HepG2 (cell line): ENCODE results near the gene AGPAT2. TPM values are rescaled to one million over a fixed set of nuclear protein-coding genes. Genes with fewer than 3 reads are reported as not detected.

ENCODE experiments used
- ATAC-seq: fragments of 200-7000 bp; cut with Tn5 transposase; 3 replicates; pipeline ENCODE4 v1.9.1; 2020; ENCODE audit warnings: mild to moderate bottlenecking, moderate library complexity
- BruUV-seq: library from RNA; stranded (reverse); fragments of 400-500 nt; replicated peaks from 2 replicates; lab custom pipeline; 2021; lab: Mats Ljungman, UMichigan
- CTCF ChIA-PET: fragments of 300-600 bp; formaldehyde crosslinking; extraction: SDS; loops from one replicate; lab custom pipeline; 2021; ENCODE audit warnings: low total read pairs, inconsistent platforms, low intra/inter-chr PET ratio; lab: Yijun Ruan, JAX
- POLR2A ChIA-PET: fragments of 350-600 bp; sonication (Branson Sonifier 250); formaldehyde crosslinking; loops from one replicate; lab custom pipeline; 2020; ENCODE audit warnings: antibody characterized with exemption, inconsistent platforms; lab: Yijun Ruan, JAX
- DNase-seq: peaks from one replicate; pipeline ENCODE4 v3.0.0-alpha.2; 2015; ENCODE audit warnings: low spot score
- FAIRE-seq: peaks from 3 replicates; lab custom pipeline; 2011; peaks lifted over from hg19 to GRCh38; lab: Jason Lieb, UNC
- H2AFZ ChIP-seq: one replicate; pipeline ENCODE4 v1.6.1; 2011; ENCODE audit warnings: low read length, inconsistent platforms
- H3K27ac ChIP-seq: fragments of 300-600 bp; 3 replicates; pipeline ENCODE4 v1.8.0; 2011; ENCODE audit warnings: mixed run types, mild to moderate bottlenecking, mixed read lengths, low read length, inconsistent platforms; ENCODE audit not compliant: insufficient read depth; ENCODE audit errors: extremely low read length
- H3K27me3 ChIP-seq, 2 experiments: fragments of 200-600 bp in 1 of 2; 2 replicates in 1 of 2; 3 replicates in 1 of 2; pipeline versions ENCODE4 v1.6.0 to v1.8.0; 2011; ENCODE audit warnings: low read length in 2 of 2, mild to moderate bottlenecking in 2 of 2, moderate library complexity in 2 of 2, inconsistent platforms in 1 of 2; ENCODE audit not compliant: insufficient read depth in 2 of 2, control insufficient read depth in 1 of 2
- H3K36me3 ChIP-seq, 2 experiments: fragments of 200-600 bp in 1 of 2; replicated peaks in 1 of 2; 2 replicates in 1 of 2; 3 replicates in 1 of 2; pipeline versions ENCODE4 v1.5.1 to v1.8.0; 2011; ENCODE audit warnings: low read length in 2 of 2, inconsistent platforms in 1 of 2; ENCODE audit not compliant: insufficient read depth in 2 of 2, control insufficient read depth in 1 of 2
- H3K4me1 ChIP-seq: 2 replicates; pipeline ENCODE4 v1.5.1; 2012; ENCODE audit warnings: low read length, inconsistent platforms; ENCODE audit not compliant: insufficient read depth
- H3K4me2 ChIP-seq: 2 replicates; pipeline ENCODE4 v1.6.0; 2011; ENCODE audit warnings: low read depth, low read length, inconsistent platforms
- H3K4me3 ChIP-seq, 3 experiments: fragments of 200-600 bp in 1 of 3; sonication (generic), shearing (Covaris generic) in 1 of 3; replicated peaks in 1 of 3; 2 replicates each; pipeline ENCODE4 v1.5.1; 2011 to 2016; ENCODE audit warnings: low read length in 3 of 3, inconsistent platforms in 2 of 3, low read depth in 2 of 3, mild to moderate bottlenecking in 2 of 3, control low read depth in 1 of 3, mixed read lengths in 1 of 3; ENCODE audit not compliant: insufficient read depth in 1 of 3
- H3K79me2 ChIP-seq: one replicate; pipeline ENCODE4 v1.6.1; 2011; ENCODE audit warnings: low read length, inconsistent platforms; ENCODE audit not compliant: insufficient read depth
- H3K9ac ChIP-seq: 2 replicates; pipeline ENCODE4 v1.6.0; 2011; ENCODE audit warnings: mild to moderate bottlenecking, low read depth, low read length, inconsistent platforms; ENCODE audit not compliant: insufficient read depth
- H3K9me3 ChIP-seq: 2 replicates; pipeline ENCODE4 v1.5.1; 2012; ENCODE audit warnings: mild to moderate bottlenecking, low read length
- H4K20me1 ChIP-seq: 2 replicates; pipeline ENCODE4 v1.6.0; 2011; ENCODE audit warnings: inconsistent platforms, mild to moderate bottlenecking, low read length, moderate library complexity; ENCODE audit not compliant: insufficient read depth
- GLMP ChIP-seq: sonication (generic); formaldehyde crosslinking; IDR thresholded peaks from 2 replicates; pipeline ENCODE4 v1.9.0; 2021; ENCODE audit warnings: missing genetic modification reagents, mild to moderate bottlenecking, borderline replicate concordance
- SMARCC2 ChIP-seq: fragments of 450-650 bp; IDR thresholded peaks from 2 replicates; pipeline ENCODE4 v1.6.1; 2017; ENCODE audit warnings: antibody characterized with exemption, mild to moderate bottlenecking
- TMF1 ChIP-seq: sonication (generic); formaldehyde crosslinking; IDR thresholded peaks from 2 replicates; pipeline ENCODE4 v1.8.1; 2022; ENCODE audit warnings: low read depth, missing genetic modification reagents
- YEATS4 ChIP-seq: sonication (generic); formaldehyde crosslinking; IDR thresholded peaks from 2 replicates; pipeline ENCODE4 v1.4.0; 2020; ENCODE audit warnings: missing genetic modification reagents, borderline replicate concordance
- ZFP36 ChIP-seq: fragments of 150-350 bp; IDR thresholded peaks from 2 replicates; pipeline ENCODE4 v1.6.1; 2018; ENCODE audit warnings: borderline replicate concordance, low read length, low read depth; ENCODE audit not compliant: partially characterized antibody
- ZNF30 ChIP-seq: sonication (generic); formaldehyde crosslinking; IDR thresholded peaks from 2 replicates; pipeline ENCODE4 v1.5.0; 2020; ENCODE audit warnings: mild to moderate bottlenecking, missing genetic modification reagents
- ZNF510 ChIP-seq: sonication (generic); formaldehyde crosslinking; IDR thresholded peaks from 2 replicates; pipeline ENCODE4 v1.4.0; 2020; ENCODE audit warnings: low read depth, mild to moderate bottlenecking, missing genetic modification reagents
- ZNF747 ChIP-seq: sonication (generic); formaldehyde crosslinking; IDR thresholded peaks from 2 replicates; pipeline ENCODE4 v1.8.1; 2023; ENCODE audit warnings: missing genetic modification reagents, mild to moderate bottlenecking, borderline replicate concordance
- ZNF777 ChIP-seq: sonication (generic); formaldehyde crosslinking; IDR thresholded peaks from 2 replicates; pipeline ENCODE4 v1.4.0; 2020; ENCODE audit warnings: missing genetic modification reagents
- ZNF784 ChIP-seq: sonication (generic); formaldehyde crosslinking; IDR thresholded peaks from 2 replicates; pipeline ENCODE4 v1.5.1; 2020; ENCODE audit warnings: missing genetic modification reagents, mild to moderate bottlenecking, borderline replicate concordance
- WGBS: methylation state at CpG from one replicate; pipeline ENCODE4 v1.1.6; 2017; ENCODE audit warnings: low lambda C conversion rate; 5-methylcytosine and 5-hydroxymethylcytosine counted together
- in situ Hi-C: cut with HindIII; loops from 2 replicates; pipeline ENCODE4 v1.10.0; 2017; ENCODE audit warnings: low pct_unique_long_range_greater_than_20kb; ENCODE audit not compliant: extremely low pct_ligation_motif_present
- intact Hi-C: fragments of 100-400 bp; cut with micrococcal nuclease; formaldehyde crosslinking; loops from one replicate; pipeline ENCODE4 v1.10.0; 2022; ENCODE audit not compliant: unreplicated experiment
- polyA plus RNA-seq, 8 experiments: library from polyadenylated mRNA; depleted of rRNA in 3 of 8; stranded (reverse) in 7 of 8; unstranded in 1 of 8; fragments of >200 nt; fragmentation: Illumina TruSeq in 4 of 8; extraction: Trizol in 4 of 8; gene quantifications; 2 replicates each; pipeline versions ENCODE4 v1.2.1 to v1.2.3, GENCODE V29; 2011 to 2016; ENCODE audit warnings: low read depth in 4 of 8, missing spikeins in 1 of 8, mixed read lengths in 1 of 8; ENCODE audit not compliant: insufficient read depth in 1 of 8
- total RNA-seq, 5 experiments: library from RNA; depleted of rRNA; stranded (reverse); fragments of >200 nt; fragmentation: Illumina TruSeq; extraction: Trizol; gene quantifications; 2 replicates each; pipeline ENCODE4 v1.2.3, GENCODE V29; 2016; ENCODE audit warnings: low read depth in 1 of 5
- TF ChIP-seq, protein P1 (sequence below): sonication (generic); formaldehyde crosslinking; IDR thresholded peaks from 2 replicates; pipeline ENCODE4 v1.4.0; 2020; ENCODE audit warnings: missing genetic modification reagents
- TF ChIP-seq, protein P2 (sequence below): sonication (generic); formaldehyde crosslinking; IDR thresholded peaks from 2 replicates; pipeline ENCODE4 v1.4.0; 2020; ENCODE audit warnings: missing genetic modification reagents

The AGPAT2 gene
- total and polyA plus RNA-seq, 2 of the 13 experiments (the other 11 are each of a cell fraction or from before 2014, with no cell fraction given): 3.9 to 25.8 TPM

- TF ChIP-seq, protein P1, sequence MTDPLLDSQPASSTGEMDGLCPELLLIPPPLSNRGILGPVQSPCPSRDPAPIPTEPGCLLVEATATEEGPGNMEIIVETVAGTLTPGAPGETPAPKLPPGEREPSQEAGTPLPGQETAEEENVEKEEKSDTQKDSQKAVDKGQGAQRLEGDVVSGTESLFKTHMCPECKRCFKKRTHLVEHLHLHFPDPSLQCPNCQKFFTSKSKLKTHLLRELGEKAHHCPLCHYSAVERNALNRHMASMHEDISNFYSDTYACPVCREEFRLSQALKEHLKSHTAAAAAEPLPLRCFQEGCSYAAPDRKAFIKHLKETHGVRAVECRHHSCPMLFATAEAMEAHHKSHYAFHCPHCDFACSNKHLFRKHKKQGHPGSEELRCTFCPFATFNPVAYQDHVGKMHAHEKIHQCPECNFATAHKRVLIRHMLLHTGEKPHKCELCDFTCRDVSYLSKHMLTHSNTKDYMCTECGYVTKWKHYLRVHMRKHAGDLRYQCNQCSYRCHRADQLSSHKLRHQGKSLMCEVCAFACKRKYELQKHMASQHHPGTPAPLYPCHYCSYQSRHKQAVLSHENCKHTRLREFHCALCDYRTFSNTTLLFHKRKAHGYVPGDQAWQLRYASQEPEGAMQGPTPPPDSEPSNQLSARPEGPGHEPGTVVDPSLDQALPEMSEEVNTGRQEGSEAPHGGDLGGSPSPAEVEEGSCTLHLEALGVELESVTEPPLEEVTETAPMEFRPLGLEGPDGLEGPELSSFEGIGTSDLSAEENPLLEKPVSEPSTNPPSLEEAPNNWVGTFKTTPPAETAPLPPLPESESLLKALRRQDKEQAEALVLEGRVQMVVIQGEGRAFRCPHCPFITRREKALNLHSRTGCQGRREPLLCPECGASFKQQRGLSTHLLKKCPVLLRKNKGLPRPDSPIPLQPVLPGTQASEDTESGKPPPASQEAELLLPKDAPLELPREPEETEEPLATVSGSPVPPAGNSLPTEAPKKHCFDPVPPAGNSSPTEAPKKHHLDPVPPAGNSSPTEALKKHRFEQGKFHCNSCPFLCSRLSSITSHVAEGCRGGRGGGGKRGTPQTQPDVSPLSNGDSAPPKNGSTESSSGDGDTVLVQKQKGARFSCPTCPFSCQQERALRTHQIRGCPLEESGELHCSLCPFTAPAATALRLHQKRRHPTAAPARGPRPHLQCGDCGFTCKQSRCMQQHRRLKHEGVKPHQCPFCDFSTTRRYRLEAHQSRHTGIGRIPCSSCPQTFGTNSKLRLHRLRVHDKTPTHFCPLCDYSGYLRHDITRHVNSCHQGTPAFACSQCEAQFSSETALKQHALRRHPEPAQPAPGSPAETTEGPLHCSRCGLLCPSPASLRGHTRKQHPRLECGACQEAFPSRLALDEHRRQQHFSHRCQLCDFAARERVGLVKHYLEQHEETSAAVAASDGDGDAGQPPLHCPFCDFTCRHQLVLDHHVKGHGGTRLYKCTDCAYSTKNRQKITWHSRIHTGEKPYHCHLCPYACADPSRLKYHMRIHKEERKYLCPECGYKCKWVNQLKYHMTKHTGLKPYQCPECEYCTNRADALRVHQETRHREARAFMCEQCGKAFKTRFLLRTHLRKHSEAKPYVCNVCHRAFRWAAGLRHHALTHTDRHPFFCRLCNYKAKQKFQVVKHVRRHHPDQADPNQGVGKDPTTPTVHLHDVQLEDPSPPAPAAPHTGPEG (CRISPR knock-in tag): no peak
- TF ChIP-seq SMARCC2 (no peak), ZNF30 (CRISPR knock-in tag) (no peak), ZNF777 (CRISPR knock-in tag) (no peak), ZFP36 (no peak), GLMP (no peak), TMF1 (CRISPR knock-in tag) (no peak), ZNF510 (no peak), ZNF784 (CRISPR knock-in tag) (no peak), YEATS4 (CRISPR knock-in tag) (no peak), ZNF747 (no peak)
- TF ChIP-seq, protein P2, sequence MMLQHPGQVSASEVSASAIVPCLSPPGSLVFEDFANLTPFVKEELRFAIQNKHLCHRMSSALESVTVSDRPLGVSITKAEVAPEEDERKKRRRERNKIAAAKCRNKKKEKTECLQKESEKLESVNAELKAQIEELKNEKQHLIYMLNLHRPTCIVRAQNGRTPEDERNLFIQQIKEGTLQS (CRISPR knock-in tag): no peak
- TF ChIP-seq, all 625 proteins: peak for 0
- no TSS peak for BruUV-seq
- Histone ChIP-seq H3K36me3 (no peaks in the 10 kb centered on the region), H3K27ac (no peak overlapping the region), H3K79me2 (no peaks in the 10 kb centered on the region), H3K4me1 (peaks cover 43% of the 10 kb centered on the region), H3K9ac (no peak overlapping the region), H3K27me3 (peaks cover 15 to 44% of the 10 kb centered on the region in 2 experiments; a peak in 3 of 5 replicates), H3K4me3 (no peak overlapping the region), H3K4me2 (no peak overlapping the region), H3K9me3 (no peaks in the 10 kb centered on the region), H2AFZ (no peak overlapping the region), H4K20me1 (peaks cover 3% of the 10 kb centered on the region; the same call in 1 of the 2 replicates)
- FAIRE-seq (no peak), DNase-seq (no peak), ATAC-seq (no peak)
- in situ Hi-C loops: no loop called here
- intact Hi-C loops: no loop called here
- ChIA-PET CTCF (no interaction called here), POLR2A (no interaction called here)
- 63% methylated on average over 23 of the region's 36 CpGs for WGBS
Observed at GRCh38 chr9:136670576-136671253, 16.5 kb downstream of the AGPAT2 start.
